Vagina (tissue), 2 donors: ENCODE results near the gene SLC2A1.

ENCODE experiments used
- POLR2A ChIP-seq, 2 donors: fragments of 450-650 bp; IDR thresholded peaks; one replicate each; pipeline ENCODE4 v1.6.1; 2017; ENCODE audit warnings: antibody characterized with exemption in 2 of 2, mild to moderate bottlenecking in 2 of 2, moderate library complexity in 2 of 2
- POLR2AphosphoS5 ChIP-seq, 2 donors: sonication (generic); formaldehyde crosslinking; IDR thresholded peaks; one replicate each; pipeline ENCODE4 v1.9.0; 2017; ENCODE audit warnings: antibody characterized with exemption in 2 of 2, mild to moderate bottlenecking in 2 of 2, low read depth in 1 of 2; ENCODE audit not compliant: insufficient read depth in 1 of 2
- TF ChIP-seq, protein P1 (sequence below), 3 experiments: fragments of 450-650 bp in 2 of 3; fragments of 200-600 bp in 1 of 3; sonication (generic) in 1 of 3; IDR thresholded peaks; one replicate each; pipeline ENCODE4 v1.5.1; 2017 to 2019; ENCODE audit warnings: antibody characterized with exemption in 3 of 3, mild to moderate bottlenecking in 2 of 3, moderate library complexity in 2 of 3

DNA sequence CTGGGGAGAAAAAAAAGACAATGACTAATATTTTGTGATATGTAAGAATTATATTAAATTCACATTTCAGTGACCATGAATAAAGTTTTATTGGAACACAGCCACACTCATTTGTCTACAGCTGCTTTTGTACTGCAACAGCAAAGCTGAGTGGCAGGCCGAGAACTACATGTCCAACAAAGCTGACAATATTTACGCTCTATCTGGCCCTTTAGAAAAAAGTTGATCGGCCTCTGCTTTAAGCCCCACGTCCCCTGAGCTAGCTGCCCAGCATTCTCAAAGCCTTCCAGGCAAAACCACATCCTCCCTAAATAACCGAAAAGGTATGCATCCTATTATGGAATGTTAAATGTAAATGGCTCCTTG, 8.6 kb downstream of the SLC2A1 start:
- TF ChIP-seq, protein P1, sequence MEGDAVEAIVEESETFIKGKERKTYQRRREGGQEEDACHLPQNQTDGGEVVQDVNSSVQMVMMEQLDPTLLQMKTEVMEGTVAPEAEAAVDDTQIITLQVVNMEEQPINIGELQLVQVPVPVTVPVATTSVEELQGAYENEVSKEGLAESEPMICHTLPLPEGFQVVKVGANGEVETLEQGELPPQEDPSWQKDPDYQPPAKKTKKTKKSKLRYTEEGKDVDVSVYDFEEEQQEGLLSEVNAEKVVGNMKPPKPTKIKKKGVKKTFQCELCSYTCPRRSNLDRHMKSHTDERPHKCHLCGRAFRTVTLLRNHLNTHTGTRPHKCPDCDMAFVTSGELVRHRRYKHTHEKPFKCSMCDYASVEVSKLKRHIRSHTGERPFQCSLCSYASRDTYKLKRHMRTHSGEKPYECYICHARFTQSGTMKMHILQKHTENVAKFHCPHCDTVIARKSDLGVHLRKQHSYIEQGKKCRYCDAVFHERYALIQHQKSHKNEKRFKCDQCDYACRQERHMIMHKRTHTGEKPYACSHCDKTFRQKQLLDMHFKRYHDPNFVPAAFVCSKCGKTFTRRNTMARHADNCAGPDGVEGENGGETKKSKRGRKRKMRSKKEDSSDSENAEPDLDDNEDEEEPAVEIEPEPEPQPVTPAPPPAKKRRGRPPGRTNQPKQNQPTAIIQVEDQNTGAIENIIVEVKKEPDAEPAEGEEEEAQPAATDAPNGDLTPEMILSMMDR (IDR thresholded peaks at IDR 0.05): no peak
- no peak for TF ChIP-seq POLR2A (IDR thresholded peaks at IDR 0.05)
- no peak for TF ChIP-seq POLR2AphosphoS5 (IDR thresholded peaks at IDR 0.05; ENCODE audit: insufficient read depth in 1 of 2, low read depth in 1 of 2)
